ENCODE results near the gene IGFBP6. TPM values are rescaled to one million over a fixed set of nuclear protein-coding genes. Genes with fewer than 3 reads are reported as not detected.
A peak's percentile ranks its signal among the peaks of the same experiment; 100 is the strongest.

Gene IGFBP6, protein sequence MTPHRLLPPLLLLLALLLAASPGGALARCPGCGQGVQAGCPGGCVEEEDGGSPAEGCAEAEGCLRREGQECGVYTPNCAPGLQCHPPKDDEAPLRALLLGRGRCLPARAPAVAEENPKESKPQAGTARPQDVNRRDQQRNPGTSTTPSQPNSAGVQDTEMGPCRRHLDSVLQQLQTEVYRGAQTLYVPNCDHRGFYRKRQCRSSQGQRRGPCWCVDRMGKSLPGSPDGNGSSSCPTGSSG
- 10.8 and 17.5 TPM in 2 replicates for total RNA-seq (2014; rRNA removed; shearing (Covaris generic))

DNA sequence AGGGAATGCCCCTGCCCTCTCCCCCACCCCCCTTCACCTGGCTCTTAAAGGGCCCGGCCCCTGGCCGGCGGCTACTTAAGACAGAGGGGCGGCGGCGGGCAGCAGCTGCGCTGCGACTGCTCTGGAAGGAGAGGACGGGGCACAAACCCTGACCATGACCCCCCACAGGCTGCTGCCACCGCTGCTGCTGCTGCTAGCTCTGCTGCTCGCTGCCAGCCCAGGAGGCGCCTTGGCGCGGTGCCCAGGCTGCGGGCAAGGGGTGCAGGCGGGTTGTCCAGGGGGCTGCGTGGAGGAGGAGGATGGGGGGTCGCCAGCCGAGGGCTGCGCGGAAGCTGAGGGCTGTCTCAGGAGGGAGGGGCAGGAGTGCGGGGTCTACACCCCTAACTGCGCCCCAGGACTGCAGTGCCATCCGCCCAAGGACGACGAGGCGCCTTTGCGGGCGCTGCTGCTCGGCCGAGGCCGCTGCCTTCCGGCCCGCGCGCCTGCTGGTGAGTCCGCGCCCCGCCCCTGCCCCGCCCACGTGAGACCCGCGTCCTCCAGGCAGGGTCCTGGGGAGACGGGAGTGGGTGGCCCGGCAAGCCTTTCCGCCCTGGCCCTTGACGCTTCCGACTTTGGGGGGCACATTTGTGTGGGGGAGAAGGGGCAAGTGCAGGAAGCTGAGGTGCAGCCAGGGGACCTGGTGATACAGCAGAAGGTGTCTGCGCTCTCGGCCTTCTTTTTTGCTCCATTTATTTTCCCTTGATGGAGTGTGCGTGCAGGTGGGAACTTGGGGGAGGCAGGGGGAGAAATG, at the start of gene IGFBP6:
TSS of gene IGFBP6 (plus strand) at position 104 of the 790 bp plus-strand sequence. CDS start at position 155, 51 bp downstream.
- Histone ChIP-seq H3K36me3 (replicated peaks; ENCODE audit: control insufficient read depth, insufficient read depth, low read length) (no peaks in the 10 kb centered on the region), H3K27me3 (ENCODE audit: control insufficient read depth, insufficient read depth, low read length) (peaks cover 31% of the 10 kb centered on the region), H3K4me3 (ENCODE audit: insufficient read depth, low read depth, low read length) (peak within 1 kb of the TSS; percentile 81)
- DNase-seq, result peak; percentile 84

- H3K36me3 ChIP-seq (replicated peaks; ENCODE audit: control insufficient read depth, insufficient read depth, low read length), result peaks cover 4% of the 10 kb centered on the region; the same call in 1 of the 2 replicates
- peak overlapping the region; percentile 46; the same call in 1 of the 2 replicates for H3K4me3 ChIP-seq (ENCODE audit: insufficient read depth, low read depth, low read length)
- DNase-seq, result peak; percentile 59
- H3K27me3 ChIP-seq (ENCODE audit: control insufficient read depth, insufficient read depth, low read length), result peaks cover 7% of the 10 kb centered on the region
Measured at GRCh38 chr12:53048033-53048779, 49.3 kb upstream of the IGFBP6 start.

DNA sequence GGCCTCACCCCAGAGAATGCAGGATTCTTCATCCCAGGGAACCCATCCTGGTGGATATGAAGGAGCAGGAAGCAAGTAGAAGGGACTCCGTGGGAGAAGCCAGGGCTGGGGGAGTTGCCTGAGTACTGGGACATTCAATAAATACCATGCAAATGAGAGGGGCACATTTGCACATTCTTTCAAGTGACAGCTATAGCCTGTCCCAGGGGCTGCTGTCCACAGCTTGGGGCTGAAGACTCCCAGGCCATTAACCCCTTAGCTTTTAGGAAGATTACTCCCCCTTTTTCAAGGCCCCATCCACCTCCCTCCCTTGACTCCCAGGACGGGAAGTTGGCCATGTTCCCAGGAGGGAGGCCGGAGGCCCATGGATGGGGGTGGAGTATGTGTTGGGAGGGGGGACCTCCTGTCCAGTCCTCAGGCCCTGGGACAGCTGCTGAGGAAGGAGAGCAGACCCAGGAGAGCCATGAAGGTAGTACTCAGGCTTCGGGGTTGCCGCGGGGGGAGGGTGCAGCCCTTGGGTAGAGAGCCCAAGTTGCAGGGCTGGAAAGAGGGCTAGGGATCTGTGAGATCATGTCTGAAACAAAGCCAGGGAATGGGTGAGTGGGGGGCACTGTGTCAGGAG, 48.6 kb upstream of the IGFBP6 start:
- peaks cover 4% of the 10 kb centered on the region; the same call in 1 of the 2 replicates for H3K36me3 ChIP-seq (replicated peaks; ENCODE audit: control insufficient read depth, insufficient read depth, low read length)
- no peak overlapping the region for H3K4me3 ChIP-seq (ENCODE audit: insufficient read depth, low read depth, low read length)
- DNase-seq, result peak; percentile 79
- H3K27me3 ChIP-seq (ENCODE audit: control insufficient read depth, insufficient read depth, low read length), result peaks cover 7% of the 10 kb centered on the region

- Histone ChIP-seq H3K27me3 (ENCODE audit: control insufficient read depth, insufficient read depth, low read length) (peaks cover 3% of the 10 kb centered on the region), H3K4me3 (ENCODE audit: insufficient read depth, low read depth, low read length) (peak within 1 kb of the TSS; percentile 35), H3K36me3 (replicated peaks; ENCODE audit: control insufficient read depth, insufficient read depth, low read length) (peaks cover 4% of the 10 kb centered on the region; the same call in 1 of the 2 replicates)
- peak; percentile 87 for DNase-seq
Measured at GRCh38 chr12:53049571-53050318, 47.7 kb upstream of the IGFBP6 start, which contains the start of gene TNS2. TSS of gene TNS2 (plus strand) at chr12:53050065. CDS start at chr12:53050186, 121 bp downstream.

DNA sequence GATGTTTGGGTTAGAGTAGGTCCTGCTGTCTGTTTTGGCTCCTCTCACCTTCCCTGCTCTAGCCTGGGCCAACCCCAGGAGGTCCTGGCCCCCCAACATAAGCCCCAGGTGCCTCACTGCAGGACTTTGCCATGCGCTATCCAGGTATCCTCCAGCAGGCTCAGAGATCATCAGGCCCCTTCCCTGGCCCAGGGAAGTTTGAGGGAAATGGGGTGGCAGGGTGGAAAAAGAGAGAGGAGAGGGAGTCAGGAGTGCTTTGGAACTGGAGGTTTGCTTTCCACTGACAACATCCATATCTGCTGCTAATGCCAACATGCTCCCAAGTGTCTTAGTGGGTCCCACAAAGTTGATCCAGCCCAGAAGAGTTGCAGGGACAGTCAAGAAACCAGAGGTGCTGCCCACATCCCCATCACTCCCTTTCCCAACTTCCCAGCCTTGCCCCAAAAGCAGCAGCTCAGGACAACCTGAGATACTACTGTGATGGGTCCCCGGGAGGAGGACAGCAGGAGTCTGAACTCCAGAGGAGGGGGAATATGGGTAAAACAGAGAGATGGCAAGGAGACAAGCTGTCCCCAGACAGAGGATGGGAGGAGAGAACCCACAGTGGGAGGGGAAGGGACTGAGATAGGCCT, 46.9 kb upstream of the IGFBP6 start:
- H3K4me3 ChIP-seq (ENCODE audit: insufficient read depth, low read depth, low read length), result peak overlapping the region; percentile 35
- peaks cover 4% of the 10 kb centered on the region; the same call in 1 of the 2 replicates for H3K36me3 ChIP-seq (replicated peaks; ENCODE audit: control insufficient read depth, insufficient read depth, low read length)
- H3K27me3 ChIP-seq (ENCODE audit: control insufficient read depth, insufficient read depth, low read length), result no peaks in the 10 kb centered on the region; the same call in 1 of the 2 replicates
- DNase-seq, result peak; percentile 13

DNA sequence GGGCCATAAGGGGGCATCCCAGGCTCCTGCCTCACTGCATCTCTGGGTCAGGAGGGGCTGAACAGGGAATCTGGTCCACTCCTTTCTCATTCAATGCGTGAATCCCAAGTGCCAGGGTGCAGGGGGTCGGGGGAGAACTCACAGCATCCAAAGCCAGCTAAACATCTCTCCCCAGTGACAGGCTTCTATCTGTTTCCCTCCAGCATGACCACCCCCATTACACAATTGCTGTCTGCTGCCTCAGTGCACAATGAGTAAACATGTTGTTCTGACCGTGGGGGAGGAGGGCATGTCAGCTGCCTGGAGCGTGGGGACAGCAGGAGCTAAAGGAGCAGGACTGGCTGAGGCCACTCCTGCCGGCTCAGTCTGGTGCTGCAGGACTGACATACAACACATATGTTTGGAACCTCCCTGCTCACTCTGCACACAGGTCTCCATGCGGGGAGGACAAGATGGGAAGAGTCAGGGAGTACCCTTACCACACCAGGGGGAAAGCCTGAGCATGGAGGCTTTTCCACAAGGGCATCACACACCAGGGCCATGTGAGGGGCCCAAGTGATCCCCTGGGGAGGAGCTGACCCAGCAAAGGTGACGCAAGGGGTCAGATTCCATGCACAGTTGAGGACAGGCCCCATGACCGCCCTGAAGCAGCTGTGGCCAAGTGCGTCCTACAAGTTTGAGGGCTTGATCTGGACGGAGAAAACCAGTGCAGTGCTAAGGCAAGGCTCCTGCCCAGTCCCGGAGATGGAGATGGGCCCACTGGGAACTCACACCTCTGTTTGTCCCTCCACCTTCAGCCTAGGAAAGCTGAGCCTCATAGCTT, 46.2 kb upstream of the IGFBP6 start:
- H3K4me3 ChIP-seq (ENCODE audit: insufficient read depth, low read depth, low read length), result no peak overlapping the region
- peak; percentile 26 for DNase-seq

GRCh38 chr12:53051881-53052412, 45.5 kb upstream of the IGFBP6 start:
- Histone ChIP-seq H3K27me3 (ENCODE audit: control insufficient read depth, insufficient read depth, low read length) (no peaks in the 10 kb centered on the region), H3K4me3 (ENCODE audit: insufficient read depth, low read depth, low read length) (no peak overlapping the region), H3K36me3 (replicated peaks; ENCODE audit: control insufficient read depth, insufficient read depth, low read length) (peaks cover 4% of the 10 kb centered on the region; the same call in 1 of the 2 replicates)
- DNase-seq, result no peak

More for the DNA sequence above, 46.2 kb upstream of the IGFBP6 start:
- no peaks in the 10 kb centered on the region for H3K27me3 ChIP-seq (ENCODE audit: control insufficient read depth, insufficient read depth, low read length)
- peaks cover 4% of the 10 kb centered on the region; the same call in 1 of the 2 replicates for H3K36me3 ChIP-seq (replicated peaks; ENCODE audit: control insufficient read depth, insufficient read depth, low read length)

GRCh38 chr12:53052419-53053217, 44.8 kb upstream of the IGFBP6 start:
- Histone ChIP-seq H3K27me3 (ENCODE audit: control insufficient read depth, insufficient read depth, low read length) (0 out of 2 replicates have a peak, but pooled peaks cover 2% of the 10 kb centered on the region), H3K4me3 (ENCODE audit: insufficient read depth, low read depth, low read length) (no peak overlapping the region), H3K36me3 (replicated peaks; ENCODE audit: control insufficient read depth, insufficient read depth, low read length) (peaks cover 4% of the 10 kb centered on the region; the same call in 1 of the 2 replicates)
- peak; percentile 22 for DNase-seq

DNA sequence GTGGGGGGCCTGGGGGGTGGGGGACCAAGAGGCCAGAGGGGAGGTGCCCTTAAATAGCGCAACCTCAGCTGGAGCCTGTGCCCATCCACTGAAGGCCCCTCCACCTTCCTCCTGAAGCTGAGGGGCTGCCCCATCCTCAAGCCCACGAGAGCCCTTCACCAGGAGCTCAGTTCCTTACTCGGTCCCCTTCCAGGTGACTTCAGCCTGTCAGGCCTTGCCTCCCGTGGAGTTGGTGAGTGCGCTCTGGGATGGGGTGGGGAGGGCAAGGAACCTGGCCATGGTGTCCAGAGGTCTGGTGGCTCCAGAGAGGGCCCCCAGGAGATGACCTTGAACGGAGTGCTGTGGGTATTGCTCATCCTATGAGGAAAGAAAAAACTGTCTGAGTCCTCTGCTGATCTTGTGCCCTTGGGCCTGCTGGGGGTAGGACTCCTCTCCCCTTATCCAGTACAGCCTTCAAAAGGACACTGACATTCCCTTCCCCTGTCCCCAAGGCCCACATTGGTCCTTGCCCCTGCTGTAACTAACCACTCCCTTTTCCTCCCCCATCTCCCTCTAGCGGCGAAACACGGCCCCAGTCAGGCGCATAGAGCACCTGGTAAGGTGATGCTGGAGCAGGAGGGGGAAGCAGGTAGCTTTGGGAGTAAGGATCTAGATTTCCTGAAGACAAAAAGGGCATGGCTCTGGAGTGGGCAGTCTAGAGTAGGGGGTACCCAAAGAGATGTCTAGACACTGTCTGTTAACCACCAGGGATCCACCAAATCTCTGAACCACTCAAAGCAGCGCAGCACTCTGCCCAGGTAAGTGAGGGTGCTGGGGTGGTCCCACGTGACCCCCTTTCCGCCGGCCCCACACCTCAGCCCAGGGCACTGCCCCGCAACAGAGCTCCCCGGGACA, 44.0 kb upstream of the IGFBP6 start:
- DNase-seq, result peak; percentile 88
- H3K4me3 ChIP-seq (ENCODE audit: insufficient read depth, low read depth, low read length), result peak overlapping the region; percentile 76
- H3K27me3 ChIP-seq (ENCODE audit: control insufficient read depth, insufficient read depth, low read length), result 0 out of 2 replicates have a peak, but pooled peaks cover 2% of the 10 kb centered on the region
- peaks cover 4% of the 10 kb centered on the region; the same call in 1 of the 2 replicates for H3K36me3 ChIP-seq (replicated peaks; ENCODE audit: control insufficient read depth, insufficient read depth, low read length)

DNA sequence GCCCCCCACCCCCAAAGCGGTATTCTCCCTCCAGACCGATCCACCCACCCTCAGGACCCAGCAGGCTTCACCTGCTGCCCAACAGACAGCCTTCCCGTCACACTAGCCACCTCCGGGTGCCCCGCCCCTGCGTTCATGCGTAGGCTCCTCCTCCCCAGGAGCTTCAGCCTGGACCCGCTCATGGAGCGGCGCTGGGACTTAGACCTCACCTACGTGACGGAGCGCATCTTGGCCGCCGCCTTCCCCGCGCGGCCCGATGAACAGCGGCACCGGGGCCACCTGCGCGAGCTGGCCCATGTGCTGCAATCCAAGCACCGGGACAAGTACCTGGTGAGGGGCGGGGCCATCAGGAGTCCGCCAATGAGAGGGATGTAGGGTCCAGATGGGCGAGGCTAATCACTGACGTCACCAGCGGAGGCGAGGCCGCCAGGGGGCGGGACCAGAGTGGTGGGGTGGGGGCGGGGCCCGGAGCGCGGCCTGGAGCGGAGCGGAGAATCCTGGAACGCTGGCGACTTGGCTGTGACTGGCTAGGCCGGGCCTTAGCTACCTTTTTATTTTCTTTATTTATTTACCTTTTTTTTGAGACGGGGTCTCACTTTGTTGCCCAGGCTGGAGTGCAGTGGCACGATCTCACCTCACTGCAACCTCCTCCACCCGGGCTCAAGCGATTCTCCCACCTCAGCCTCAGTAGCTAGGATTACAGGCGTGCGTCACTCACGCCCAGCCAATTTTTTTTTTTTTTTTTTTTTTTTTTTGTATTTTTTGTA, 43.2 kb upstream of the IGFBP6 start:
- H3K36me3 ChIP-seq (replicated peaks; ENCODE audit: control insufficient read depth, insufficient read depth, low read length), result peaks cover 4% of the 10 kb centered on the region; the same call in 1 of the 2 replicates
- H3K27me3 ChIP-seq (ENCODE audit: control insufficient read depth, insufficient read depth, low read length), result 0 out of 2 replicates have a peak, but pooled peaks cover 2% of the 10 kb centered on the region
- peak; percentile 98 for DNase-seq
- H3K4me3 ChIP-seq (ENCODE audit: insufficient read depth, low read depth, low read length), result peak overlapping the region; percentile 76
